DOHH2 (cell line): Measurements from ENCODE around the gene TP63.

ENCODE experiments used
- CTCF ChIP-seq: fragments of 200-600 bp; sonication (generic); IDR thresholded peaks from one replicate; pipeline ENCODE4 v1.5.1; 2014; ENCODE audit warnings: antibody characterized with exemption, mild to moderate bottlenecking, low read depth, low read length; ENCODE audit not compliant: poor library complexity, severe bottlenecking
- EZH2phosphoT487 ChIP-seq: fragments of 200-600 bp; sonication (generic); IDR thresholded peaks from 2 replicates; pipeline ENCODE4 v1.6.1; 2017; ENCODE audit warnings: borderline replicate concordance, mild to moderate bottlenecking, antibody characterized with exemption, low read length, moderate library complexity, mixed read lengths

GRCh38 chr3:189626286-189626685, 4.9 kb upstream of the TP63 start:
- no peak for TF ChIP-seq CTCF
- TF ChIP-seq EZH2phosphoT487: no peak
